NOMO-1 (cell line): ENCODE results near the gene PRAC1.

ENCODE experiments used
- DNase-seq, 2 experiments: peaks; one replicate each; lab custom pipeline; 2025; ENCODE audit not compliant: unreplicated experiment in 2 of 2; lab: John Stamatoyannopoulos, UW

Gene PRAC1

GRCh38 chr17:48715496-48716399 lies 6.6 kb downstream of the PRAC1 start:
- peak in 1 of 2 experiments; percentile 24 for DNase-seq

DNA sequence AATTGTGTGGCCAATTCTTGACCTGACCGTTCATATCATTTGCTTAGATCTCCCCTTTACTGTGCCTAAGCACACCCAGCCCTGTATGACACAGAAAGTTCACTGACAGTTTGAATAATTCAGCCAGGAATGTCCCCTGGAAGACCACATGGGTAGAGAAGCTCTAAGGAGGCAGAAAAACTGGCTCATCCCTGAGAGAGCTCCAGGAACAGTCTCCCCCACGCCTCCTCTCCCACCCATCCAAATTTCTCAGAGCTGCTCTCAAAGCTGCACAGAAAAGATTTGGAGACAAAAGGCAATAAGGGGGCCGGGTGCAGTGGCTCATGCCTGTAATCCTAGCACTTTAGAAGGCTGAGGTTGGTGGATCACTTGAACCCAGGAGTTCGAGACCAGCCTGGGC lies 11.2 kb downstream of the PRAC1 start:
- DNase-seq, result no peak

GRCh38 chr17:48704361-48705248 lies 17.7 kb downstream of the PRAC1 start:
- DNase-seq, result no peak

DNA sequence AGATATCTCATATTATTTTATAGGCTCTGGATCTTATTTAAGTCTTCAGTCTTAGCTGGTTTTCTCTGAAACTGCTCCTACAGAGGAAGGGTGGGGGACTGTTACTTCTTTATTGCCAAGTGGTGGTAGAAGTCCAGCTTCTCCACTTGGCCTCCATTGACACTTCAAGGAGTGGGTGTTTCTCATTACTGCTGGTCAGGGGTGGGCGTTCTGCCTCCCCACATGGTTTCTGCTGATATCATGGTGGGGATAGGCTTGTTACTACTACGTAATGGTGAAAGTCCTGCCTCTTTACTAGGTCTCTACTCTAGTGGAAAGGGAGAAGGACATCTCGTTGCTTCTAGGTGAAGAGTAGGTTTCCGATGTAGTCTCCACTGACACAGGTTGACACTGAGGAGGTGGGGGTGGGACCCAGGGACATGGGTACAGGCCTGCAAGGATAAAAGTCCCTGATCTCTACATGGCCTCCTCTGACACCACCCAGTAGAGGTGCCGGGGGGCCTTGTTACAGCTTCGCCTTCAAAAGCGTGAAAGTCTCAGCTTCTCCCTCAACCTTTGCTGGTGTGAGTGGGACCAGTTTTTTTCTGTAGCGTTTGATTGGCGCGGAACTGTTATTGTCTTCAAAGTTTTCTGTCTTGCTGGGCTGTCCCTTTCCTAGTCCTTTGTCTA lies 20.3 kb downstream of the PRAC1 start:
- no peak for DNase-seq

DNA sequence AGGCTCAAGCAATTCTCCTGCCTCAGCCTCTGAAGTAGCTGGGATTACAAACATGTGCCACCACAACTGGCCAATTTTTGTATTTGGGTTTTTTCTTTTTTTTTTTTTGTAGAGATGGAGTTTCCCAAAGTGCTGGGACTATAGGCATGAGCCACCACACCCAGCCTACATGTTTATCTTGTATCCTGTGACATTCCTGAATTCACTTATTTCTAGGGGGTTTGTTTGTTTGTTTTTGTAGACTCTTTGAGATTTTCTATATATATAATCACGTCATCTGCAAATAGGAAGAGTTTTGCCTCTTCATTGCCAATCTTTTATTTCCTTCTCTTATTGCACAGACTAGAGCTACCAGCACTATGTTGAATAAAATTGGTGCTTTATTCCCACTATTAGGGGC lies 29.1 kb downstream of the PRAC1 start:
- no peak for DNase-seq

DNA sequence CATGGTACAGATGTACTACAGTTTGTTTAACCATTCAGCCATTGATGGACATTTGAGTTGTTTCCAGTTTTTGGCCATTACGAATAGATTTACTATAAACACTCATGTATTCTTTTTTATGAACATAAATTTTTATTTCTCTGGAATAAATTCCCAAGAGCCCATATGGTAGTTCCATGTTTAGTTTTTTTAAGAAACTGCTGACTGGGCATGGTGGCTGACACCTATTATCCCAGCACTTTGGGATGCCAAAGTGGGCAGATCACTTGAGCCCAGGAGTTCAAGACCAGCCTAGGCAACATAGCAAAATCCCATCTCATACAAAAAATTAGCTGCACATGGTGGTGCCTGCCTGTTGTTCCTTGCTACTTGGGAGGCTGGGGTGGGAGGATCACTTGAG lies 30.3 kb downstream of the PRAC1 start:
- DNase-seq, result no peak

DNA sequence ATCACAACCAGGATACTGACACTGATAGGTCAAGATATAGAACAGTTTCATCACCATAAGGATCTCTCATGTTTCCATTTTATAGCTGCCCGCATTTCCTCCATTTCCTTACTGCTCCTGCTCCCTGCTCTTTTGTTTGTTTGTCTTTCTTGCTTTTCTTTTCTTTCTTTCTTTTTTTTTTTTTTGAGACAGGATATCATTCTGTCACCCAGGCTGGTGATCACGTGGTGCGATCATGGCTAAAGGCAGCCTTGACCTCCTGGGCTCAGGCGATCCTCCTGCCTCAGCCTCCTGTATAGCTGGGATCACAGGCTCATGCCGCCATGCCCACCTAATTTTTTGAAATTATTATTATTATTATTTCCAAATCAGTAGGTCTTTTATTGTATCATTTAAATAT lies 31.7 kb downstream of the PRAC1 start:
- no peak for DNase-seq

- no peak for DNase-seq
Measured at GRCh38 chr17:48681609-48682008, 40.7 kb downstream of the PRAC1 start.

DNA sequence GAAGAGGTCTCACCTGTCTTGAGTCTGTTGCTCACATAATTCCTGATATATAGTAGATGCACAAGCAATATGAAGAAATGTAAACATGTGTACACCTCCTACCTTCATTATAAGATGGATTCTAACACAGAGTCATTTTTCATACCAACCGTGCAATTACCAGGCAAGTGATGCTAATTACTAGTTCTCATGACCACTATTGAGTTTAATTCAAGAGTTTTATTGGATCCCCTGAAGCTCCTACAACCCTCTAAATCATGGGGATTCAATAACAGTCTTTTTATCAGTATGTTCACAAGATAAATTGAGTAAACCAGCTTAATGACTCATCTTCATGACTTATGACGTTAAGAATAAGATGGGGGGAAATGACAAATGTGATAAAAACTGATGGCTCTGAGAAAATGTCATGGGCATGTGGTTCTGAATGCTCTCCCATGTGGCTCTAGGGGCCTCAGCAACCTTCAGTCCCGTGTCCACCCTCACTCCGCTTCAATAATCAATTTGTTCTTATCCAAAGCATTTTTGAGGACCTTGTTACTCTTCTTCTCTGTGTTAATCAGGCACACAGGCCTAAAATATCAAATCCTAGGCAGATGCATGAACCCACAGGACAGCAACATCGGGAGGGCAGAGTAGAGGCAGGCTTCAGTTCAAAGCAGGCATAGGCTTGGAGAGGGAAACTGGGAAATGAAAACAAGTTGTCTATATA lies 42.8 kb downstream of the PRAC1 start:
- no peak for DNase-seq

- DNase-seq, result peak; percentile 55 to 78
Measured at GRCh38 chr17:48678141-48678971, 44.0 kb downstream of the PRAC1 start.

- no peak for DNase-seq
Measured at GRCh38 chr17:48676963-48677558, 45.3 kb downstream of the PRAC1 start.

GRCh38 chr17:48672340-48672739 lies 50.0 kb downstream of the PRAC1 start:
- DNase-seq, result no peak
